ENCODE measurements around the gene EIF3L.

EIF3L gene

GRCh38 chr22:37822079-37822833, 27.0 kb upstream of the EIF3L start:
- H3K27me3 ChIP-seq (ENCODE audit: control insufficient read depth, insufficient read depth, low read length), result peaks cover 14% of the 10 kb centered on the region
- no peak overlapping the region for H3K27ac ChIP-seq (ENCODE audit: low read depth, low read length)
- no peaks in the 10 kb centered on the region for H3K36me3 ChIP-seq (ENCODE audit: control insufficient read depth, insufficient read depth, low read length)
- no peak overlapping the region for H3K4me3 ChIP-seq (ENCODE audit: low read length)
- H3K4me1 ChIP-seq (ENCODE audit: control insufficient read depth, insufficient read depth, low read length), result peaks cover 9% of the 10 kb centered on the region
- H3K9ac ChIP-seq (ENCODE audit: low read length), result no peak overlapping the region

GRCh38 chr22:37823134-37823985, 25.9 kb upstream of the EIF3L start, which contains the start of gene GALR3:
Gene GALR3 (plus strand): TSS chr22:37823382. CDS start chr22:37823407, 25 bp downstream.
- no peak within 1 kb of the TSS for H3K27ac ChIP-seq (ENCODE audit: low read depth, low read length)
- H3K9ac ChIP-seq (ENCODE audit: low read length), result no peak within 1 kb of the TSS
- H3K36me3 ChIP-seq (ENCODE audit: control insufficient read depth, insufficient read depth, low read length), result no peaks in the 10 kb centered on the region
- no peak within 1 kb of the TSS for H3K4me3 ChIP-seq (ENCODE audit: low read length)
- H3K4me1 ChIP-seq (ENCODE audit: control insufficient read depth, insufficient read depth, low read length), result peaks cover 6% of the 10 kb centered on the region
- H3K27me3 ChIP-seq (ENCODE audit: control insufficient read depth, insufficient read depth, low read length), result peaks cover 14% of the 10 kb centered on the region

- no peak overlapping the region for H3K27ac ChIP-seq (ENCODE audit: low read depth, low read length)
- H3K4me1 ChIP-seq (ENCODE audit: control insufficient read depth, insufficient read depth, low read length), result peaks cover 6% of the 10 kb centered on the region
- H3K4me3 ChIP-seq (ENCODE audit: low read length), result peak overlapping the region; percentile 51
- no peak overlapping the region for H3K9ac ChIP-seq (ENCODE audit: low read length)
- peaks cover 14% of the 10 kb centered on the region for H3K27me3 ChIP-seq (ENCODE audit: control insufficient read depth, insufficient read depth, low read length)
- H3K36me3 ChIP-seq (ENCODE audit: control insufficient read depth, insufficient read depth, low read length), result peaks cover 9% of the 10 kb centered on the region
Measured at GRCh38 chr22:37824674-37825641, 24.3 kb upstream of the EIF3L start.

- no peak overlapping the region for H3K9ac ChIP-seq (ENCODE audit: low read length)
- peaks cover 24% of the 10 kb centered on the region for H3K36me3 ChIP-seq (ENCODE audit: control insufficient read depth, insufficient read depth, low read length)
- peak overlapping the region; percentile 67 for H3K27ac ChIP-seq (ENCODE audit: low read depth, low read length)
- no peak overlapping the region for H3K4me3 ChIP-seq (ENCODE audit: low read length)
- peaks cover 6% of the 10 kb centered on the region for H3K4me1 ChIP-seq (ENCODE audit: control insufficient read depth, insufficient read depth, low read length)
- H3K27me3 ChIP-seq (ENCODE audit: control insufficient read depth, insufficient read depth, low read length), result peaks cover 7% of the 10 kb centered on the region
Measured at GRCh38 chr22:37827056-37827455, 22.2 kb upstream of the EIF3L start.

GRCh38 chr22:37830093-37830842, 19.0 kb upstream of the EIF3L start:
- Histone ChIP-seq H3K27ac (ENCODE audit: low read depth, low read length) (no peak overlapping the region), H3K36me3 (ENCODE audit: control insufficient read depth, insufficient read depth, low read length) (peaks cover 46% of the 10 kb centered on the region), H3K4me3 (ENCODE audit: low read length) (no peak overlapping the region), H3K9ac (ENCODE audit: low read length) (no peak overlapping the region), H3K4me1 (ENCODE audit: control insufficient read depth, insufficient read depth, low read length) (peaks cover 6% of the 10 kb centered on the region), H3K27me3 (ENCODE audit: control insufficient read depth, insufficient read depth, low read length) (no peaks in the 10 kb centered on the region)

- peaks cover 6% of the 10 kb centered on the region for H3K4me1 ChIP-seq (ENCODE audit: control insufficient read depth, insufficient read depth, low read length)
- H3K27ac ChIP-seq (ENCODE audit: low read depth, low read length), result no peak overlapping the region
- peaks cover 46% of the 10 kb centered on the region for H3K36me3 ChIP-seq (ENCODE audit: control insufficient read depth, insufficient read depth, low read length)
- H3K4me3 ChIP-seq (ENCODE audit: low read length), result no peak overlapping the region
- H3K27me3 ChIP-seq (ENCODE audit: control insufficient read depth, insufficient read depth, low read length), result no peaks in the 10 kb centered on the region
- H3K9ac ChIP-seq (ENCODE audit: low read length), result no peak overlapping the region
Measured at GRCh38 chr22:37831472-37831871, 17.7 kb upstream of the EIF3L start.

- Histone ChIP-seq H3K4me3 (ENCODE audit: low read length) (no peak overlapping the region), H3K27ac (ENCODE audit: low read depth, low read length) (no peak overlapping the region), H3K36me3 (ENCODE audit: control insufficient read depth, insufficient read depth, low read length) (peaks cover 51% of the 10 kb centered on the region)
Measured at GRCh38 chr22:37832022-37832857, 17.0 kb upstream of the EIF3L start.

GRCh38 chr22:37842015-37842793, 7.0 kb upstream of the EIF3L start:
- Histone ChIP-seq H3K27ac (ENCODE audit: low read depth, low read length) (no peak overlapping the region), H3K36me3 (ENCODE audit: control insufficient read depth, insufficient read depth, low read length) (peaks cover 15% of the 10 kb centered on the region), H3K9ac (ENCODE audit: low read length) (no peak overlapping the region), H3K4me3 (ENCODE audit: low read length) (no peak overlapping the region), H3K27me3 (ENCODE audit: control insufficient read depth, insufficient read depth, low read length) (no peaks in the 10 kb centered on the region), H3K4me1 (ENCODE audit: control insufficient read depth, insufficient read depth, low read length) (peaks cover 7% of the 10 kb centered on the region)

More at GRCh38 chr22:37832022-37832857, 17.0 kb upstream of the EIF3L start:
- Histone ChIP-seq H3K4me1 (ENCODE audit: control insufficient read depth, insufficient read depth, low read length) (peaks cover under 1% of the 10 kb centered on the region), H3K9ac (ENCODE audit: low read length) (no peak overlapping the region), H3K27me3 (ENCODE audit: control insufficient read depth, insufficient read depth, low read length) (no peaks in the 10 kb centered on the region)

GRCh38 chr22:37843741-37844089, 5.5 kb upstream of the EIF3L start:
- H3K9ac ChIP-seq (ENCODE audit: low read length), result peak overlapping the region; percentile 49

GRCh38 chr22:37844904-37845329, 4.3 kb upstream of the EIF3L start:
- Histone ChIP-seq H3K36me3 (ENCODE audit: control insufficient read depth, insufficient read depth, low read length) (peaks cover under 1% of the 10 kb centered on the region), H3K27me3 (ENCODE audit: control insufficient read depth, insufficient read depth, low read length) (no peaks in the 10 kb centered on the region), H3K4me1 (ENCODE audit: control insufficient read depth, insufficient read depth, low read length) (peaks cover 9% of the 10 kb centered on the region), H3K9ac (ENCODE audit: low read length) (no peak overlapping the region), H3K27ac (ENCODE audit: low read depth, low read length) (peak overlapping the region; percentile 88), H3K4me3 (ENCODE audit: low read length) (peak overlapping the region; percentile 87)

More at GRCh38 chr22:37843741-37844089, 5.5 kb upstream of the EIF3L start:
- H3K4me1 ChIP-seq (ENCODE audit: control insufficient read depth, insufficient read depth, low read length), result peaks cover 7% of the 10 kb centered on the region
- H3K36me3 ChIP-seq (ENCODE audit: control insufficient read depth, insufficient read depth, low read length), result peaks cover 6% of the 10 kb centered on the region
- peak overlapping the region; percentile 88 for H3K27ac ChIP-seq (ENCODE audit: low read depth, low read length)
- H3K27me3 ChIP-seq (ENCODE audit: control insufficient read depth, insufficient read depth, low read length), result no peaks in the 10 kb centered on the region
- H3K4me3 ChIP-seq (ENCODE audit: low read length), result peak overlapping the region; percentile 87
